OCI-LY7 (cell line): ENCODE data around the gene CARMIL1. TPM values are rescaled to one million over a fixed set of nuclear protein-coding genes. Genes with fewer than 3 reads are reported as not detected.
"Not testable (repeated sequence)": the region's sequence is repeated elsewhere in the genome, so short reads cannot be mapped to it uniquely, and the experiment has no call there.

ENCODE experiments used
- BruUV-seq: library from RNA; stranded (reverse); fragments of 400-500 nt; replicated peaks from 2 replicates; lab custom pipeline; 2021; lab: Mats Ljungman, UMichigan
- CTCF ChIA-PET: fragments of 300-600 bp; sonication (Branson Sonifier 250); formaldehyde crosslinking; loops from one replicate; lab custom pipeline; 2022; ENCODE audit warnings: antibody characterized with exemption; ENCODE audit not compliant: unreplicated experiment; lab: Charles Lee
- POLR2A ChIA-PET: fragments of 300-600 bp; sonication (Branson Sonifier 250); formaldehyde crosslinking; loops from one replicate; lab custom pipeline; 2022; ENCODE audit warnings: antibody characterized with exemption; lab: Charles Lee
- DNase-seq: peaks from one replicate; pipeline ENCODE4 v3.0.0-alpha.2; 2015; ENCODE audit warnings: low spot score
- H2AFZ ChIP-seq: fragments of 200-600 bp; sonication (generic), shearing (Covaris generic); 2 replicates; pipeline ENCODE4 v1.6.1; 2014; ENCODE audit warnings: mild to moderate bottlenecking, antibody characterized with exemption, low read length, moderate library complexity
- H3K27ac ChIP-seq: fragments of 200-600 bp; sonication (generic); 2 replicates; pipeline ENCODE4 v1.5.1; 2014; ENCODE audit warnings: mixed run types, low read depth, mild to moderate bottlenecking, moderate library complexity, low read length, inconsistent platforms; ENCODE audit not compliant: poor library complexity, severe bottlenecking
- H3K36me3 ChIP-seq: fragments of 200-600 bp; sonication (generic); 2 replicates; pipeline ENCODE4 v1.6.1; 2014; ENCODE audit warnings: mild to moderate bottlenecking, antibody characterized with exemption, low read length, moderate library complexity, mixed read lengths; ENCODE audit not compliant: insufficient read depth
- H3K4me1 ChIP-seq: fragments of 200-600 bp; sonication (generic); 2 replicates; pipeline ENCODE4 v1.5.1; 2014; ENCODE audit warnings: mild to moderate bottlenecking, low read length; ENCODE audit not compliant: insufficient read depth, poor library complexity, severe bottlenecking
- H3K4me2 ChIP-seq: fragments of 200-600 bp; sonication (generic); 2 replicates; pipeline ENCODE4 v1.6.1; 2014; ENCODE audit warnings: mild to moderate bottlenecking, low read length
- H3K4me3 ChIP-seq: fragments of 200-600 bp; sonication (generic); 2 replicates; pipeline ENCODE4 v1.5.1; 2014; ENCODE audit warnings: mild to moderate bottlenecking, low read depth, low read length; ENCODE audit not compliant: poor library complexity, severe bottlenecking
- H3K79me2 ChIP-seq: fragments of 200-600 bp; sonication (generic); 2 replicates; pipeline ENCODE4 v1.6.1; 2016; ENCODE audit warnings: low read depth, mild to moderate bottlenecking, low read length, moderate library complexity, mixed read lengths; ENCODE audit not compliant: insufficient read depth
- H3K9me2 ChIP-seq: fragments of 200-600 bp; sonication (generic); 2 replicates; pipeline ENCODE4 v1.6.1; 2016; ENCODE audit warnings: mild to moderate bottlenecking, low read length, mixed read lengths; ENCODE audit not compliant: insufficient read depth
- H3K9me3 ChIP-seq: fragments of 200-600 bp; sonication (generic); 2 replicates; pipeline ENCODE4 v1.6.1; 2014; ENCODE audit warnings: mild to moderate bottlenecking, mixed run types, low read length, mixed read lengths
- H4K20me1 ChIP-seq: fragments of 200-600 bp; sonication (generic); 2 replicates; pipeline ENCODE4 v1.6.1; 2014; ENCODE audit warnings: mild to moderate bottlenecking, antibody characterized with exemption, low read length, moderate library complexity, mixed read lengths; ENCODE audit not compliant: insufficient read depth
- EZH2phosphoT487 ChIP-seq: fragments of 200-600 bp; sonication (generic); IDR thresholded peaks from 2 replicates; pipeline ENCODE4 v1.6.1; 2018; ENCODE audit warnings: low read depth, borderline replicate concordance, mild to moderate bottlenecking, mixed run types, antibody characterized with exemption, low read length, moderate library complexity, mixed read lengths
- intact Hi-C: fragments of 100-400 bp; cut with micrococcal nuclease; formaldehyde crosslinking; loops from one replicate; pipeline ENCODE4 v1.10.0; 2022; ENCODE audit not compliant: unreplicated experiment
- total RNA-seq, 2 experiments: library from RNA; depleted of rRNA in 1 of 2; stranded (reverse); fragments of >200 nt in 1 of 2; shearing (Covaris generic) in 1 of 2; gene quantifications; 2 replicates each; pipeline ENCODE4 v1.2.3, GENCODE V29; 2014 to 2022
- TF ChIP-seq, protein P1 (sequence below): fragments of 200-600 bp; sonication (generic); conservative IDR thresholded peaks from 2 replicates; pipeline ENCODE4 v1.5.1; 2014; ENCODE audit warnings: mild to moderate bottlenecking, antibody characterized with exemption, low read length, moderate library complexity, mixed read lengths

The CARMIL1 gene
- total RNA-seq, 2 experiments from 2014 or later = 25.5 to 40.1 TPM

DNA sequence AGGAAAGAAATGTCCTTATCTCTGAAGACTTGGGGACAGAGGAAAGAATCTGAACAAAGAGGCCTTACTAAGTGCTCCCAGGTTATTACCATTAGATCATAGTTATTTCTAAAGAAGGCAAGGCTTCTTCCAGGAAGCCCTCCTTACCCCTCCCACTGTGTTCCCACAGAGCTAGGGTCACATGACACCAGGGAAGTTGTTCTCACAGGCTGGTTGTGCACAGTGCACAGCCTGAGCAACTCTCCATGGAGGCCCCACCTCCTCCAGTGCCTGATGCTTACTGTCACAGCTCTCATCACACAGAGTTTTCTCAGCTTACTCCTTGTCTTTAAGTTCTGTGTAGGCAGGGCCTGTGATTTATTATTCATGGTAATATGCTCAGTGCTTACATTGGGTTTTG is 303.9 kb downstream of the CARMIL1 start:
- H3K4me2 ChIP-seq = no peak overlapping the region
- DNase-seq = no peak
- no peaks in the 10 kb centered on the region for H3K4me1 ChIP-seq
- no peak overlapping the region for H3K4me3 ChIP-seq
- TF ChIP-seq, protein P1, sequence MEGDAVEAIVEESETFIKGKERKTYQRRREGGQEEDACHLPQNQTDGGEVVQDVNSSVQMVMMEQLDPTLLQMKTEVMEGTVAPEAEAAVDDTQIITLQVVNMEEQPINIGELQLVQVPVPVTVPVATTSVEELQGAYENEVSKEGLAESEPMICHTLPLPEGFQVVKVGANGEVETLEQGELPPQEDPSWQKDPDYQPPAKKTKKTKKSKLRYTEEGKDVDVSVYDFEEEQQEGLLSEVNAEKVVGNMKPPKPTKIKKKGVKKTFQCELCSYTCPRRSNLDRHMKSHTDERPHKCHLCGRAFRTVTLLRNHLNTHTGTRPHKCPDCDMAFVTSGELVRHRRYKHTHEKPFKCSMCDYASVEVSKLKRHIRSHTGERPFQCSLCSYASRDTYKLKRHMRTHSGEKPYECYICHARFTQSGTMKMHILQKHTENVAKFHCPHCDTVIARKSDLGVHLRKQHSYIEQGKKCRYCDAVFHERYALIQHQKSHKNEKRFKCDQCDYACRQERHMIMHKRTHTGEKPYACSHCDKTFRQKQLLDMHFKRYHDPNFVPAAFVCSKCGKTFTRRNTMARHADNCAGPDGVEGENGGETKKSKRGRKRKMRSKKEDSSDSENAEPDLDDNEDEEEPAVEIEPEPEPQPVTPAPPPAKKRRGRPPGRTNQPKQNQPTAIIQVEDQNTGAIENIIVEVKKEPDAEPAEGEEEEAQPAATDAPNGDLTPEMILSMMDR = no peak
- TF ChIP-seq EZH2phosphoT487 = no peak
- BruUV-seq = no TSS peak
- no peak overlapping the region for H3K27ac ChIP-seq
- H4K20me1 ChIP-seq = no peaks in the 10 kb centered on the region
- no peak overlapping the region for H2AFZ ChIP-seq
- no peaks in the 10 kb centered on the region for H3K79me2 ChIP-seq
- intact Hi-C loops = no loop called here
- CTCF ChIA-PET = no interaction called here
- POLR2A ChIA-PET = interaction anchor here (0.7 to 0.8 kb wide), 2 partner anchors 369 to 1050 kb away, joined by 4 to 5 read pairs; no protein-coding TSS in a partner anchor
- peaks cover 48% of the 10 kb centered on the region for H3K36me3 ChIP-seq
- H3K9me3 ChIP-seq = no peaks in the 10 kb centered on the region
- H3K9me2 ChIP-seq = no peaks in the 10 kb centered on the region

DNA sequence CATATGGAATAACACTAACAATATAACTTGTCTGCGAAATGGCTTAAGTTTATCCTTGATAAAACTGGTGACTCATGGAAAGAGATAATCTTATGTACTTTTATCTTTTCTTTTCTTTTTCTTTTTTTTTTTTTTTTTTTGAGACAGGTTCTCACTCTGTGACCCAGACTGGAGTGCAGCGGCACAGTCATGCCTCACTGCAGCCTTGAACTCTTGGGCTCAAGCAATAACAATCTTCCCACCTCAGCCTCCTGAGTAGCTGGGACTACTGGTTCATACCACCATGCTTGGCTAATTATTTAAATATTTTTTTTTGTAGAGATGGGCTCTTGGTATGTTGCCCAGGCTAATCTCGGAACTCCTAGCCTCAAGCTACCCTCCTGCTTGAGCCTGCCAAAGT is 304.7 kb downstream of the CARMIL1 start:
- ChIA-PET POLR2A (interaction anchor here (0.9 kb wide), 1 partner anchor 42 kb away, joined by 4 read pairs; no protein-coding TSS in a partner anchor), CTCF (no interaction called here)
- intact Hi-C loops = no loop called here

DNA sequence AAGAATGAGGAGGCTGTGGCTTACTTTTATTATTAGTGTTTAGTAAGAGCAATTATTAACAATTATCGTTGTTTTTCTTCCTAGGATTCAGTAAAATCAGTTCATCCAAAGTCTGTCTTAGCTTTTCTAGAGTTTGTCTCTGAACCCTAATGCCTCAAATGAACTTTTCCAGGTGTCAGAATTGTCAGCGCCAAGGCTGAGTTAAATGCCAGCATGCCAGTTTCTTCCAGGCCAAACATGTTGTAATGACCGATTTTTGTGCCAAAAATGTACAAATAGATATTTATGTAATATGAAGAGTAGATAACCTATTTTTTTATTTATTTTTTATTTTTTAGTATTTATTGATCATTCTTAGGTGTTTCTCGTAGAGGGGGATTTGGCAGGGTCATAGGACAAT is 306.1 kb downstream of the CARMIL1 start:
- no TSS peak for BruUV-seq
- Histone ChIP-seq H4K20me1 (no peaks in the 10 kb centered on the region), H3K36me3 (peaks cover 60% of the 10 kb centered on the region), H3K79me2 (no peaks in the 10 kb centered on the region), H2AFZ (no peak overlapping the region), H3K4me2 (no peak overlapping the region), H3K4me1 (no peaks in the 10 kb centered on the region), H3K9me2 (no peaks in the 10 kb centered on the region), H3K27ac (no peak overlapping the region), H3K4me3 (no peak overlapping the region), H3K9me3 (no peaks in the 10 kb centered on the region)
- DNase-seq = no peak
- CTCF ChIA-PET = no interaction called here
- POLR2A ChIA-PET = no interaction called here
- intact Hi-C loops = no loop called here
- TF ChIP-seq EZH2phosphoT487 = no peak
- TF ChIP-seq, protein P1 = no peak

More for the DNA sequence above, 304.7 kb downstream of the CARMIL1 start:
- DNase-seq = no peak
- Histone ChIP-seq H3K4me1 (no peaks in the 10 kb centered on the region), H3K79me2 (no peaks in the 10 kb centered on the region), H3K9me2 (no peaks in the 10 kb centered on the region), H3K9me3 (no peaks in the 10 kb centered on the region), H3K4me2 (no peak overlapping the region), H3K36me3 (peaks cover 57% of the 10 kb centered on the region), H3K4me3 (no peak overlapping the region), H2AFZ (no peak overlapping the region), H4K20me1 (no peaks in the 10 kb centered on the region), H3K27ac (no peak overlapping the region)
- BruUV-seq = no TSS peak
- TF ChIP-seq EZH2phosphoT487 = no peak
- TF ChIP-seq, protein P1 = no peak

DNA sequence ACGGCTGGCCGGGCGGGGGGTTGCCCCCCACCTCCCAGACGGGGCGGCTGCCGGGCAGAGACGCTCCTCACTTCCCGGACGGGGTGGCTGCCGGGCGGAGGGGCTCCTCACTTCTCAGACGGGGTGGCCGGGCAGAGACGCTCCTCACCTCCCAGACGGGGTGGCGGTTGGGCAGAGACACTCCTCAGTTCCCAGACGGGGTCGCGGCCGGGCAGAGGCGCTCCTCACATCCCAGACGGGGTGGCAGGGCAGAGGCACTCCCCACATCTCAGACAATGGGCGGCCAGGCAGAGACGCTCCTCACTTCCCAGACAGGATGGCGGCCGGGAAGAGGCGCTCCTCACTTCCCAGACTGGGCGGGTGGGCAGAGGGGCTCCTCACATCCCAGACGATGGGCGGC is 306.9 kb downstream of the CARMIL1 start:
- H3K4me2 ChIP-seq, H3K27ac ChIP-seq, H3K4me1 ChIP-seq, POLR2A ChIA-PET, H3K79me2 ChIP-seq, DNase-seq, H3K9me2 ChIP-seq, intact Hi-C loops, BruUV-seq, H2AFZ ChIP-seq, H3K4me3 ChIP-seq, H3K9me3 ChIP-seq, H4K20me1 ChIP-seq, CTCF ChIA-PET: not testable (repeated sequence)
- peaks cover 56% of the 10 kb centered on the region for H3K36me3 ChIP-seq
